GM21786 (cell line): ENCODE data around the gene NAE1.

Source experiments
- ATAC-seq: cut with Tn5 transposase; IDR thresholded peaks from one replicate; pipeline ENCODE4 v1.9.1; 2021; ENCODE audit not compliant: unreplicated experiment

The NAE1 gene

GRCh38 chr16:66850115-66850815, 19.5 kb upstream of the NAE1 start:
- no peak for ATAC-seq

- no peak for ATAC-seq
Measured at GRCh38 chr16:66849549-66849948, 18.8 kb upstream of the NAE1 start.

- no peak for ATAC-seq
Measured at GRCh38 chr16:66849021-66849420, 18.2 kb upstream of the NAE1 start.

- ATAC-seq = no peak
Measured at GRCh38 chr16:66848172-66848571, 17.4 kb upstream of the NAE1 start.

GRCh38 chr16:66847533-66848067, 16.8 kb upstream of the NAE1 start:
- no peak for ATAC-seq

- ATAC-seq = no peak
Measured at GRCh38 chr16:66846831-66847230, 16.1 kb upstream of the NAE1 start.

GRCh38 chr16:66846266-66846665, 15.5 kb upstream of the NAE1 start:
- ATAC-seq = no peak

- no peak for ATAC-seq
Measured at GRCh38 chr16:66845791-66846221, 15.0 kb upstream of the NAE1 start.

- no peak for ATAC-seq
Measured at GRCh38 chr16:66845080-66845410, 14.3 kb upstream of the NAE1 start.

GRCh38 chr16:66844342-66845079, 13.7 kb upstream of the NAE1 start, which contains the start of gene CA7:
TSS of gene CA7 (plus strand) at chr16:66844414. CDS start at chr16:66844488, 74 bp downstream.
- ATAC-seq = no peak

GRCh38 chr16:66844009-66844341, 13.2 kb upstream of the NAE1 start:
- no peak for ATAC-seq

GRCh38 chr16:66843191-66843590, 12.4 kb upstream of the NAE1 start:
- no peak for ATAC-seq

GRCh38 chr16:66842765-66843164, 12.0 kb upstream of the NAE1 start:
- ATAC-seq = no peak

- ATAC-seq = no peak
Measured at GRCh38 chr16:66841366-66841765, 10.6 kb upstream of the NAE1 start.

- ATAC-seq = no peak
Measured at GRCh38 chr16:66840883-66841282, 10.1 kb upstream of the NAE1 start.

- ATAC-seq = no peak
Measured at GRCh38 chr16:66834746-66835145, 4.0 kb upstream of the NAE1 start.

GRCh38 chr16:66832661-66833305, 2.0 kb upstream of the NAE1 start:
- ATAC-seq = no peak

- ATAC-seq = no peak
Measured at GRCh38 chr16:66832190-66832589, 1.4 kb upstream of the NAE1 start.

- ATAC-seq = no peak
Measured at GRCh38 chr16:66824006-66824405, 6.8 kb downstream of the NAE1 start.

GRCh38 chr16:66814734-66815133, 16.0 kb downstream of the NAE1 start:
- ATAC-seq = no peak

- ATAC-seq = no peak
Measured at GRCh38 chr16:66811043-66811442, 19.7 kb downstream of the NAE1 start.

GRCh38 chr16:66810391-66810790, 20.4 kb downstream of the NAE1 start:
- ATAC-seq = no peak
